Endothelial cell of hepatic sinusoid (primary cell): ENCODE measurements around the gene LIMCH1.
"Not testable (repeated sequence)": the region's sequence is repeated elsewhere in the genome, so short reads cannot be mapped to it uniquely, and the experiment has no call there.

Experiments
- in situ Hi-C: cut with HindIII; loops from 2 replicates; pipeline ENCODE4 v1.10.0; 2017; ENCODE audit warnings: low sequenced_read_pairs

LIMCH1 gene

DNA sequence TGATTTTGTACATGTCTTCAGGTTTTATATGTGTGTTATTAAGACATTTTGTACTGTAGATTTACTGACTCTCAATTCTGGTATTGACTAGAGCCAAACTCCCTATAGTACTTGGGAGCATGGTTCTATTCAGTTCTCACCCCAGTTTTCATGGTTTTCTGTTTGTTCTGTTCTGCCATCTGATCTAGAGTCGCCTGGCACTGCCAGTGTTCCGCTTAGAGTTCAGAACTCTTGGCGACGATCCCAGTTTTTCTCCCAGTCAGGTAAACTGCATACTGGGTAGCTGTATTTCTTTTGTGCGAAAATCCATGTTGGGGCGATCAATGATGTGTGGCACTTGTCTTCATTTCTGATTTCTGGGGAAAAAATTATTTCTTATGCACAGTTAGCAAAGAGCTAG, 132.6 kb downstream of the LIMCH1 start:
- in situ Hi-C loops = no loop called here

DNA sequence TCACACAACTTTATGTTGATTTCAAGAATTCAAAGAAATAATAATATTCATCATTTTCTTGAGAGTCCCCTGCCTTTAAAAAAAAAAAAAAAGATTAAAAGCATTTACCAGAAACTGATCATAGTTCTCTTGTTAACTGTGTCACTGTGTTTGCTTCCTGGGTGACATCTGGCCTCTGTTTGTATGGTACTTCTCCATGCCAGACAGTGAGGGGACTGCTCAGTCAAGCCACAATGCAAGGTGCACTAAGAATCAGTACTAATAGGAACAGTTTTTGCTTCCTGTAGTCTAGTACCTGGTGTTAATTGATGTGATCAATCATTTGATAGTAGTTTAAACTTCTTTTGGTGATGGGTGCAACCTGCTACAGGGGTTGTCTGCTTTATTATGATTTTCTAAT, 133.0 kb downstream of the LIMCH1 start:
- in situ Hi-C loops = no loop called here

DNA sequence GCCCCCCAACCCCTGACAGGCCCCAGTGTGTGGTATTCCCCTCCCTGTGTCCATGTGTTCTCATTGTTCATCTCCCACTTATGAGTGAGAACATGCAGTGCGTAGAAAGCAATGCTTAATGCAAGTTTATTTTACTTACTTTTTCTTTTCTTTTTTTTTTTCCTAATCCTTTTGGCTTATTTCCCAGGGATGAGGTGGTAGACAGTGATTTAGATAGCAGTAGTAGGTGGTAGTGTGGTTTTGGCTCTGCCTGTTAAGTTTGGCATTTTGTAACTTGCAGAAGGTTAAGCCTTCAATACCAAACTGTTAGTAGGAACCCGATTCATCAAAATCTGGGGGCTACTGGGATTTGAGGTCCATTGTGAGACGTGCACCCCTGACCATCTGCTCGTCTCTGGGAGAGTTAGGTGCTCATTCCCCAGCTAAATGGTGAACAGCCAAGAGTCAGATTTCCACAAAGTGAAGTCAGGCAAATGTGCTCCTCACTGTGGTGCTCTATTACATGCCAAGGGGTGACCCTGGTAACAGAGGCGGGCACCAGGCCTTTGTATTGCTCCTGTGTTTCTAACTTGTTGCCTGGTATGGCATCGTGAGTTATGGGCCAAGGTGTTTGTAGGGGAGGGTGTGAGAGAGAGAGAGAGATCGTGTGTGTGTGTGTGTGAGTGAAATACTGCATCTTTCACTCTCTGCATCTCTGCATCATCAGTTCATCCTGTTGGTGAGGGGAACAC, 140.3 kb downstream of the LIMCH1 start:
- in situ Hi-C loops = no loop called here

DNA sequence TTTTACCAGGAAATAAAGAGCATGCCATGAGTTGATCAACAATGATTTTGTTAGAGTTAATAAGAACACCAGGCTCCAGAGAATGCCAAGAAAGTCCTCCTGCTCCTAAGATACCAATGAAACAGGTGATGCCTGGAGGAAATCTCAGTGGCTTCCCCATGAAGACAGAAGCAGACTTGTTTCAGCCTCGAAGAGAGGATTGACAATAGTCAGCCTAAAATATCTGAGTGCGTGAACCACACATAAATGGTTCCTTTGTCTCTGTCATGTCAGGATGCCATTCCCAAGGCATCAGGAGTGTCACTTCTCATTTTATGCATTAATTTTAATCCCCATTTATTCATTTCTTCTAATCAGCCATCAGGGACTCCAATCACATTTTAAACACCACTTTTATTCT, 141.0 kb downstream of the LIMCH1 start:
- in situ Hi-C loops = no loop called here

DNA sequence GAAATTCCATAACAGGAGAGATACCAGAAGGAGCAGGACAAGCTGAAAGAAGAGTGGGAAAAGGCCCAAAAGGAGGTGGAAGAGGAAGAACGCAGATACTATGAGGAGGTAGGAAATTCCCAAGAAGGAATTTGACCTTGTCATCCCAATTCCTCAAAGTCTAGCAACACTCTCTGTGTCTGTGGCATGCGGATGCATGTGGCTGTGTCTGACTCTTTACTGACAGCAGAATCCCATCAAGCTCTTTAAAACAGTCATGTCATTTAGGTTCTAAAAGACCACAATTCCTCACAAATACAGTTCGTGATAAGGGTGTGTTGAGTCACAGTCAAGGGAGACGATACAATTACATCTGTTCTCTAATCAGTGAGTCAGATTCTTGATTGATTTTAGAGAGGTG, 142.0 kb downstream of the LIMCH1 start:
- in situ Hi-C loops = no loop called here

DNA sequence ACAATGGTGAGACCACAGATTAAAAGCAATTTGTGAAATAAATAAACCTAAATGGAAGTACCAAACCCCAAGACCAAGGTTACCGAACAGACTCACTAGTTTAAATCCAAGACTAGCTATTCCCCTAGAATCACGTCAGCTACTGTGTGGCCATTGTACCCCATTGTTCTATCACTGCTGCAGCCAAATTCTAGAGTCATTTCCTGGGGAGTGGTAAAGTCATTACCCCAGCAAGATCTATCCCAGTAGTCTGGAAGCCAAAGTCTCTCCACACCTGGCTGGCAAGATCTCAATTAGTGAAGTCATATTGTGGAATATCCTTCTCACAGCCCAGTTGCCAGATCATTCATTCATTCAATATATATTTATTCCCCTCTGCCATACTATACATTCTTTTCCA, 143.1 kb downstream of the LIMCH1 start:
- in situ Hi-C loops = no loop called here

DNA sequence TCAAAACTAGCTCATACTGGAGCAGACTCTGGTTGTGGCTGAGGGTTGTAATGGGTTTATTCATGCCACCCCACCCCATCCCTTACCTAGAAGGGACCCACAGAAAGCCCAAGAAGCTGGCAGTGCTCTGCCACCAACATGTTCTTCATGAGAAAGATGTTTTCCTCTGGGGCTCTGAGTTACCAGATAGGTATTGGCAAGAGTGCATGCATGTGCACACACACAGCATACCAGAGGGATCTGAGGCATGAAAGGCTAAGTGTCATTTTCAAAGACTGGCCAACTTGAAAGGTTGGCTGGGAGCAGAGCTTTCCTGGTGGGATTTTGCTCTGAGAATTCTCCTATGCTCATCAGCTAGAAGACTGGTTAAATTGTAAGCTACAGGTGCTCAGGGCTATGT, 145.4 kb downstream of the LIMCH1 start:
- in situ Hi-C loops = no loop called here

DNA sequence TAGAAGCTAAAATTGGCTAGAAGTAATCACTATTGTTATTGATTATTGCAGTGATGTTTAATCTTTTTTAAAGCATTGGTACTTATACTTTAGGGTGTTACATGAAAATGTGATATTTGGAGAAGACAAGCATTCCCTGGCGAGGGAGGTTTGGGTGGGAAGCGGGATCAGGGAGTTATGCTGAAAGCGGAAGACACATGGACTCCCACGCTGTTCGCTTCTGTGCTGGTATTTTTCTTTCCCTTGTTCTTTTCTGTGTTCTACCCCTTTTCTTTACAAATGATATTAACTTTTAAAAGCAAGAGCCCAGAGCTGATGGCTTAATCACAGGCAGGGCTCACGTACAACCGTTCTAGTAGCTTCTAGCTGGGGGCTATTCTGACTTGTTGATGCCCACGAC, 148.9 kb downstream of the LIMCH1 start:
- in situ Hi-C loops = no loop called here

DNA sequence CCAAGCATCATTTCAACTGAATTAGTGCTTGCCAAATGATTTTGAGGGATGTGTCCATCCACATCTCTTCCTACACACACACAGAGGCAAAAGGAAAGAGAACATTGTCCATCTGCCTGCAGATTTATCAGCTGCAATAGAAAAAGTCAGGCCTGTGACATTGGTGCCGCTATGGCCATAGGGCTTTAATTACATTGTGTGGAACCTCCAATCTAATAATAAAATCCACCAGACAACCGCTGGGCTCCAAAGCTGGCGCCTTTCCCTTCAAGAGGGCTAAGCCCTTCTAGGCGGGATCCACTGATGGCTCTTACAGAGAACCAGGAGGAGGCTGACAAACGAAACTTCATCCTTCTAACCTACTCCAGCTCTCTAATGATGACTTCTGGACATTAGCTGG, 150.0 kb downstream of the LIMCH1 start:
- in situ Hi-C loops = no loop called here

DNA sequence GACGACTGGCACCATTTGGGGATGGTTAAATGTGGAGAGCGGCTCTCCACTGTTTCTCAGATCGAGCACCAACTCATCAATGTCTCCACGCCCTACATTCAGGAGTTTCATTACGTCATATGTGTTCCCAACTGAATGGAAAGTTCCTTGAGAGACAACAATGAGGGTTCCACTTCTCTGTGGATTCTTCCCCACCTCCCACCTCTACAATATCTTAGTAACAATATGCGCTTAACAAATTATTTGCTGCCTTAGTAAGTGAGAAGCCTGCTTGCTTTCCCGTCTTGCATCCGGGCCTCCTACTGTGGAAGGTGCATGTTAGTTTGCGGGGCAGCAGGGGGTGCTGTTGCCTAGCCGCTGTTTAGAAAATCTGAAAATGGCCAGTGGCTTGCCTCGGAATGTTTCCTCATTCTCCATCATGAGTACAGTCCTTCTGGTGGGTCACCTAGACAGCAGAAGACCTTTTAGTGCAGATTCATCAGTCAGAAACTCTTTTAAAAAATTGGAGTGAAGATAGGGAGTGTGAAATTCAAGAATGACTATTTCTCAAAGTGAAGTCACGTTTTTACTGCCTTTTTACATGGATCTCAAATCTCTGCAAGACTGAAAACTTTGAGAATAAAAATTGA, 154.9 kb downstream of the LIMCH1 start:
- in situ Hi-C loops = no loop called here

DNA sequence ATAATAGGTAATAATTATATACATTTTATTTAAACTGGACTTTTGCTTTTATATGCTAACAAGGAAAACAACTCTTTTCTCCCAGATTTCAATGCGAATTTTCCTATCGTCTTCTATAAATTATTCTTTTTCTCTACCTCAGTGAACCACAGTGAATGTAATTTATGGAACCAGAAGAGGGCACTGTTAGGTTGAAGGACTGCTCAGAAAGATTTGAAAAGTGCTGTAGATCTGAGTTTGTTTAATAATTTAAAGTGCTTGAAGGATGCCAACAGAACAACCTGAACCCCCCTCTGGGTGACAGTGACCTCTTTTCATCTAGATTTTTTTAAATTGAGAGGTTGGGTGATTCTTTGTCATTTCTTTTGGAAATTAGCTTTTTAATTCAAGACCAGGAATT, 155.7 kb downstream of the LIMCH1 start:
- in situ Hi-C loops = no loop called here

DNA sequence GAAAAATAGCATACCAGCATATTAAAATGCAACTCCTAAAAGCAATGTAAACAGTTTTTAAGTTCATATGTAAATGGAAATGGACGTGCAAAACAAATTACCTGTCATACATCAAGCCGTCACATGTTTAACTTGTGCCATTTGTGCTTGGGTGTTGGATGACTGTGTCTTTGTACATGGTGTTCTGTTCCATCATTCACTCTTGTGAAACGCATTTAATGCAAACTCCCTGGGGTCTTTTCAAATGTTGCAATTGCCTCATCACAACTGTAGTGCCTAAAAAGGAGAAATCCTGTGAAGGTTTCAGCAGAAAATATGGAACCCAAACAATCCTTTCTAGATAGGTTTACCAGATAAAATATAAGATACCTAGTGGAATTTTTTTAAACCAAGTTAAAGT, 158.2 kb downstream of the LIMCH1 start:
- in situ Hi-C loops = no loop called here

DNA sequence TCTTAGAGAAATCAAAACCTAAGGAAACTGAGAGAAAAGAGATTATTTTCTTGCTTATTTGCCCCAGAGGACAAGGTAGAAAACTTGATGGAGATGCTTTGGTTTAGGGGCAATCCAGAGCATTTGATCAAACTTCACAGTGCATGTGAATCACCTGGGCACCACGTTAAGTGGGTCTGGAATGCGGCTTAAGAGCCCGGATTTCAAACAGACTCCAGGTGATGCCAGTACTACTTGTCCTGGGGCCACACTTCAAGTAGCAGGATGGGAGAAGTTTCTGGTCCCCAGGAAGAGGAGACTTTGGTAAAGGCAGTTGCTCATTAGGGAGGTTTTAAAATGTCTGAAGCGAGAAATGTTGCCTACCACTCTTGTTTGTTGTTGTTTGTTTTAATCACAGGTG, 158.8 kb downstream of the LIMCH1 start:
- in situ Hi-C loops = no loop called here

DNA sequence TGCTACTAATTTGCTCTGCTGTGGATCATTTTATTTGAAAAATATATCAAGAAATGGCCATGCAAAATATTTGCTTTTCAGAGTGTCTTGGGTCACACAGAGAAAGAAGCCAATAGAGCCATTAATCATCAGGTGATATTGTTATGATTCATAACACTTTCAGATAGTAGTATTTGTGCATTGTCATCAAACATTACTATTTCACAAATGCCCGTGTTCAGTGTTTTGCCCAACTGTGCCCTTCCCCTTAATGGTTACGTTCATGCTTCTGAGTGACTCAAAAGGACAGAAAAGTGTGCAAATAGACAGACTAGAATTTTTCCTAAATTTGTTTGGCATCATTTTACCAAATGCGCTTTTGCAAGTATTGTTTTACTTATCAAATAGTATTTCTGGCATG, 164.0 kb downstream of the LIMCH1 start:
- in situ Hi-C loops = no loop called here

DNA sequence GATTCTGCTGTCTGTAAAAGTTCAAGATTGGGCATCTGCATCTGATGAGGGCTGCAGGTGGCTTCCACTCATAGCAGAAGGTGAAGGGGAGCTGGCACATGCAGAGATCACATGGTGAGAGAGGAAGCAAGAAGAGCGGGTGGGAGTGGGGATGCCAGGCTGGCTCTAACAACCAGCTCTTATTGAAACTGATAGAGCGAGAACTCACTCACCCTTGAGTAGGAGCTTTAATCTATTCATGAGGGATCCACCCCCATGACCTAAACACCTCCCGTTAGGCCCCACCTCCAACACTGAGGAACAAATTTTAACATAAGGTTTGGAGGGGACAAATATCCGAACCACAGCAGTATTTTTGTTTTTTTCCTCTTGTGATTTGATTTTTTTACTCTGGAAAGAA, 164.8 kb downstream of the LIMCH1 start:
- in situ Hi-C loops = no loop called here

DNA sequence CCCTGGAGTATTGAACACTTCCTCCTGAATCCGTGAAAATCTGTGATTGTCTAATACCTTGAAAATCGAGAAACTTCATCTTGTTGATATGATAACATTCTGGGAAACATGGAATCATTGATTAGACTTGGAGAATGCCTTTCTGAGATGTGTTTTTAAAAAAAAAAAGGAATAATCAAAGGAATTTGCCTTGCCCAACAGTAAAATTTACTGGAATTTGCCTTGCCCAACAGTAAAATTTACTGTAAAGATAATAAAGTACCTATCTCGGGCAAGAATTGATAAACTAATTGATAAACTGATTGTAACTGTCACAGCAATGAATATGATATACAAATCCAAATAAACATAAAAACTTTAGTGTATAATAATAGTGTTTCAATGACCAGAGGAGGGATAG, 165.8 kb downstream of the LIMCH1 start:
- in situ Hi-C loops = no loop called here

DNA sequence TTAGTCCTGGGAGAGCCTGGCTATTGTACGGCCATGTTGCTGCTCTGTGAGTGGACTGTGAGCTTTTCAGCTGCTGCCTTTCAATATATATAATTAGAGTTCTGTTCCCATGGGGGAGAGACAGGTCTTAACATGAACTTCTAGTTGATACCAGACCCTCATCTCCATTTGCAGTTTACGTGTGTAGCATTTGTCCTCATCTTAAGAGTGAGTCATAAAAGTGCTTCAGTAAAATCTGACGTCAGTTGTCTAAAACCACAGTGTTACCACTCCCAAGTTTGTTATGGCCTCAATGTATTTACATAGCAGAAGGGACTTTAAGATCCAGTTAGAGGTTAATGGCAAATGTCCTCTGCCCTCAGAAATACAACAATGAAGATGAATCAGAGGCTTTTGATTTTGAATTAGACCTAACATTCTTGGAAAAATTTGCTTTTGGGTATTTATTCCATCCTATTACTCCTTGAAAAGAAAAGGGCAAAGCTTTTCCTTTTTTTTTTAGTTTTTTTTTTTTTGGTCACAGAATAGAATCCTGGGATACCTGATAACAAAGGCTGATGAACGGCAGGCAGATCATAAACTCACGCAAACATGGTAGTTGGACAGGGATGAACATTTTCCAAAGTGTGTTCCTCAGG, 172.0 kb downstream of the LIMCH1 start:
- in situ Hi-C loops = no loop called here

DNA sequence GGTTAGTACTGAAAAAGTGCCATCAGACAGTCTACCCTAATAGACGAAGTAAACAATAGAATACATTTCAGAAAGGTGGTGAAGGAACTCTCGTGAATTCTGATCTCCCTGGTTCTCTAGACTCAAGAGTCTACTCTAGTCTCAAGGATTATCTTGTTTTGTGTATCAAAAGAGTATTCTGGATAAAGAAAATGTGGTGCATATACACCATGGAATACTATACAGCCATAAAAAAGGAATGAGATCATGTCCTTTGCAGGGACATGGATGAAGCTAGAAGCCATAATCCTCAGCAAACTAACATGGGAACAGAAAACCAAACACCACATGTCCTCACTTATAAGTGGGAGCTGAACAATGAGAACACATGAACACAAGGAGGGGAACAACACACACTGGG, 173.7 kb downstream of the LIMCH1 start:
- in situ Hi-C loops = not testable (repeated sequence)

DNA sequence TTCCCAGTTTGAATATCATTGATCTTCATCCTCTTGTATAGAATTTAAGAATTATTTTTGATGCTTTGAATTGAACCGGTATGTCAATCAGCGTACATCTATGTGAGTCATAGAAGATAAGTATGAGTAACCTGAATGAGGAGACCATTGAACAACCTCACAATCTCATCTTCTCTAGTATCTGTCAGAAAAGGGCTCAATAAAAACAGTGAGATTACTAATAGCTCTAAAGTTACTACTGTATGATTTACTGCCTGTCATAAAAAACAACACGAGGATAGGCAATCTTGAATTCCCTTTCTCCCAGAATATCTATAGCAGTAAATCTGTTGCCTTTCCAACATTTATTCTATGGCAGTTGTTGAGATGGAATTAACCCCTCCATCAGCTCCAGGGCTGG, 174.5 kb downstream of the LIMCH1 start:
- in situ Hi-C loops = no loop called here

DNA sequence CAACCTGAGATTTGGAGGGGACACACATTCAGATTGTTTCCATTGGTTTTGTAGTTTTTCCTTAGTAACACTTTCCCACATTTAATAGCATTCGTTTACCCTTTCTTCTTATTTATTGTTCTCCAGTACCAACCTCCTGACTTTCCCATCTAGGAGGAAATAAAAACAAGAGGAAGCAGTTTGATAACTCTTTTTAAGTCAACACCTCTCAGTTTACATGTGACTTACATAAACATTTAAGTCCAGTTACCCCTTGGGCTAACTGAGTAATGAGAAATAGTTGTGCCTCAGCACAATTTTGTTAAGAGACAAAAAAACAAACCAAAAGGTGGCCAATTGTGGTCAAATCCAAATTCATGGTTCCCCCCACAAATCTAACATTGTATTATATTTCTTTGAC, 175.8 kb downstream of the LIMCH1 start:
- in situ Hi-C loops = no loop called here

DNA sequence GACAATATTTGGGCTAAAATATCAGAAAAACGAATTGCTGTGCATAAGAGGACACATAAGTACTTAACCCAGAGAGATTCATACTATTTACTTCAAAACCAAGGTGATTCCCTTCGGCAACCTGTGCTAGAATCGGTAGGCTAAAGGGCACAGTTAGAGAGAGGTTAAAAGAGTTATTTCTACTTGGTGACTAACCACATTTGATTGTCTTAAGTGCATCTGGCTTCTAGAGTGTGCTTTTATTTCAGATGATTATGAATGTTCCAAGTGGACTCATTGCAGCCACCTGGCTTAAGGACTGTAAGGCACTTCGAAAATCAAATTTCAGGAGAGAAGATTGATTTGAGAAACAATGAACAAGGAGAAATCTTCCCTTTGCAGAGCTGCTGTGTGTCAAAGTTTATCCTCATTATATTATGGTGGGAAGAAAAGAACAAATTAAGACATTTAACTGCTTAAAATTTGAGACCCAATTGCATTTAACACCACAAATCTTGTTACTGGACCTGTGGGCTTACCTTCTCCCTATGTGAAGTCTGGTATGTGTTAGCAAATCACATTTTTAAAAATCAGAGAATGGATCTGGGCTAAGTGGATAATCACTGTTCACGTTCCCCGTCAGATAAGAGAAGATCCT, 176.5 kb downstream of the LIMCH1 start:
- in situ Hi-C loops = no loop called here

DNA sequence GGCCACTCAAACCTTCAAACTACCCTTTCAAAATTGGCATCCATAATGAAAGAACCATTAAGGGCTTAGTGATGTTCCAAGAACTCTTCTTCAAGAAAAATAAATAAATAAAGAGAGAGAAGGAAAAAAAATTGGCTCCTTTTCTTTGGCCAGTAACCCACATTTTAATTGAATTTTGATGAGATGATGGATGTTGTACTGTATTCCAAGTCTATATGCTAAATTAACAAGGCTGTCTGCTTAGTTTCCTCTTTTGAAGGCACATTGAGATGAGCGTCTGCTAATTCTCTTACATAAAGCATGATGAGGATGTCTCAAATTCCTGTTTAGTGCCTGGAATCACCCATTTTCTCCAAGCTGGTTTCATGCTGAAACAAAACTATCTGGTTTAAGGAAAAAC, 177.2 kb downstream of the LIMCH1 start:
- in situ Hi-C loops = no loop called here
